ENCODE measurements around the gene SLC7A14. TPM values are rescaled to one million over a fixed set of nuclear protein-coding genes. Genes with fewer than 3 reads are reported as not detected.

Gene SLC7A14
- total RNA-seq, 1 experiment from 2014 or later, result not detected

DNA sequence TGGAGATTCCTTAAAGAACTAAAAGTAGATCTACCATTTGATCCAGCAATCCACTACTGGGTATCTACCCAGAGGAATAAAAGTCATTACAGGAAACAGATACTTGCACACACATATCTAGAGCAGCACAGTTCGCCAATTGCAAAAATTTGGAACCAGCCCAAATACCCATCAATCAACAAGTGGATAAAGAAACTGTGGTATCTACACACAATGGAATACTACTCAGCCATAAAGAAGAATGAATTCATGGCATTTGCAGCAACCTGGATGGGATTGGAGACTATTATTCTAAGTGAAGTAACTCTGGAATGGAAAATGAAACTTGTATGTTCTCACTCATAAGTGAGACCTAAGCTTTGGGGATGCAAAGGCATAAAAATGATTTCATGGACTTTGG, 23.8 kb downstream of the SLC7A14 start:
- no peaks in the 10 kb centered on the region for H3K4me1 ChIP-seq (ENCODE audit: insufficient read depth, low read length)
- H3F3A ChIP-seq (ENCODE audit: low read length, unreplicated experiment), result no peaks in the 10 kb centered on the region
- intact Hi-C loops (cut with micrococcal nuclease), result no loop called here
- no peak for ATAC-seq
- H3K4me3 ChIP-seq (ENCODE audit: low read length), result no peak overlapping the region
- H3K36me3 ChIP-seq (ENCODE audit: low read depth, low read length), result no peaks in the 10 kb centered on the region
- H4K20me1 ChIP-seq (ENCODE audit: low read length), result no peaks in the 10 kb centered on the region
- no peak overlapping the region for H3K9ac ChIP-seq (ENCODE audit: low read length)
- no peaks in the 10 kb centered on the region for H3K9me3 ChIP-seq (ENCODE audit: low read length)
- no TSS peak for BruUV-seq (replicated peaks)
- TF ChIP-seq, protein P1, sequence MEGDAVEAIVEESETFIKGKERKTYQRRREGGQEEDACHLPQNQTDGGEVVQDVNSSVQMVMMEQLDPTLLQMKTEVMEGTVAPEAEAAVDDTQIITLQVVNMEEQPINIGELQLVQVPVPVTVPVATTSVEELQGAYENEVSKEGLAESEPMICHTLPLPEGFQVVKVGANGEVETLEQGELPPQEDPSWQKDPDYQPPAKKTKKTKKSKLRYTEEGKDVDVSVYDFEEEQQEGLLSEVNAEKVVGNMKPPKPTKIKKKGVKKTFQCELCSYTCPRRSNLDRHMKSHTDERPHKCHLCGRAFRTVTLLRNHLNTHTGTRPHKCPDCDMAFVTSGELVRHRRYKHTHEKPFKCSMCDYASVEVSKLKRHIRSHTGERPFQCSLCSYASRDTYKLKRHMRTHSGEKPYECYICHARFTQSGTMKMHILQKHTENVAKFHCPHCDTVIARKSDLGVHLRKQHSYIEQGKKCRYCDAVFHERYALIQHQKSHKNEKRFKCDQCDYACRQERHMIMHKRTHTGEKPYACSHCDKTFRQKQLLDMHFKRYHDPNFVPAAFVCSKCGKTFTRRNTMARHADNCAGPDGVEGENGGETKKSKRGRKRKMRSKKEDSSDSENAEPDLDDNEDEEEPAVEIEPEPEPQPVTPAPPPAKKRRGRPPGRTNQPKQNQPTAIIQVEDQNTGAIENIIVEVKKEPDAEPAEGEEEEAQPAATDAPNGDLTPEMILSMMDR (conservative IDR thresholded peaks at IDR 0.05; ENCODE audit: low read depth, low read length), result no peak
- no peak for TF ChIP-seq EZH2 (IDR thresholded peaks at IDR 0.05; ENCODE audit: low read length, unreplicated experiment)
- TF ChIP-seq EZH2phosphoT487 (IDR thresholded peaks at IDR 0.05; ENCODE audit: borderline replicate concordance, low read length), result no peak
- ChIA-PET CTCF (no interaction called here), POLR2A (ENCODE audit: unreplicated experiment) (no interaction called here)
- H3K9me2 ChIP-seq (replicated peaks; ENCODE audit: low read length), result no peaks in the 10 kb centered on the region
- H3K27ac ChIP-seq (ENCODE audit: low read length), result no peak overlapping the region
- H3K27me3 ChIP-seq (ENCODE audit: low read length), result no peaks in the 10 kb centered on the region
- no peak for DNase-seq
- no peak overlapping the region for H3K4me2 ChIP-seq (ENCODE audit: low read length)
- H2AFZ ChIP-seq (ENCODE audit: low read length), result no peak overlapping the region
- no peaks in the 10 kb centered on the region for H3K79me2 ChIP-seq (ENCODE audit: low read length)

DNA sequence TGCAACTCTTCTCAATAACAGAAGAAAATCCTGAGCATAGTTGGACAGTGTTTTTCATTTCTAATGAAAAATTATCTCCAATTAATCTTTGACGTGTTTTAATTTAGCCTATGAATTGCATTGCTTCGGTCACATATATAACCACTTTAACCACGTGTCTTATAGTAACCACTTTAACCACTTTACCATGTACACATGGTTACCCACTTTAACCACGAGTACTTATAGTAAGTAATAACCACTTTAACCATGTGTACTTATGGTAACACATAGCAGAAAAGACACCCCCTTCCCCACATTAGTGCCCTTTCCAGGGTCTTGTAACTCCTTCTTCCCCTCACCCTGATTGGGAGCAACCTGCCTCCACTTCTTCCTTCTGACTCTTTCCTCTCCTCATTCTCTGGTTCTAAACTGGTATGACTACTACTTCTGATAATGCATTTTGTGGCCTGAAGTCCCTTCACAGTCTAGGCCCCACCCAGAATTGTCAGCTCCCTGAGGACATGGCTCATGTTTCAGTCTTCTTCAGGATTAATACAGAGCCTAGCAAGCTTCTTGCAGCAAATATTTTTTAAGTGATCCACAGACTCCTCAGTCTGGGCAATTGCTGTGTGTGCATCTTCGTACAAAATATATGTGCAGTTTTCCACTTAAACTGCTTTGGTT, 25.0 kb downstream of the SLC7A14 start:
- ChIA-PET POLR2A (ENCODE audit: unreplicated experiment) (no interaction called here), CTCF (no interaction called here)
- intact Hi-C loops (cut with micrococcal nuclease), result no loop called here
- Histone ChIP-seq H3K79me2 (ENCODE audit: low read length) (no peaks in the 10 kb centered on the region), H3K27ac (ENCODE audit: low read length) (no peak overlapping the region), H3K4me2 (ENCODE audit: low read length) (no peak overlapping the region), H3K4me1 (ENCODE audit: insufficient read depth, low read length) (no peaks in the 10 kb centered on the region), H3K36me3 (ENCODE audit: low read depth, low read length) (no peaks in the 10 kb centered on the region), H3K9me3 (ENCODE audit: low read length) (no peaks in the 10 kb centered on the region), H2AFZ (ENCODE audit: low read length) (no peak overlapping the region), H3K9ac (ENCODE audit: low read length) (no peak overlapping the region), H3K4me3 (ENCODE audit: low read length) (no peak overlapping the region), H4K20me1 (ENCODE audit: low read length) (no peaks in the 10 kb centered on the region), H3K27me3 (ENCODE audit: low read length) (no peaks in the 10 kb centered on the region), H3F3A (ENCODE audit: low read length, unreplicated experiment) (no peaks in the 10 kb centered on the region), H3K9me2 (replicated peaks; ENCODE audit: low read length) (no peaks in the 10 kb centered on the region)
- peak; percentile 20 for DNase-seq
- TF ChIP-seq, protein P1 (conservative IDR thresholded peaks at IDR 0.05; ENCODE audit: low read depth, low read length), result no peak
- TF ChIP-seq EZH2 (IDR thresholded peaks at IDR 0.05; ENCODE audit: low read length, unreplicated experiment) (no peak), EZH2phosphoT487 (IDR thresholded peaks at IDR 0.05; ENCODE audit: borderline replicate concordance, low read length) (no peak)
- ATAC-seq, result no peak
- BruUV-seq (replicated peaks), result no TSS peak

DNA sequence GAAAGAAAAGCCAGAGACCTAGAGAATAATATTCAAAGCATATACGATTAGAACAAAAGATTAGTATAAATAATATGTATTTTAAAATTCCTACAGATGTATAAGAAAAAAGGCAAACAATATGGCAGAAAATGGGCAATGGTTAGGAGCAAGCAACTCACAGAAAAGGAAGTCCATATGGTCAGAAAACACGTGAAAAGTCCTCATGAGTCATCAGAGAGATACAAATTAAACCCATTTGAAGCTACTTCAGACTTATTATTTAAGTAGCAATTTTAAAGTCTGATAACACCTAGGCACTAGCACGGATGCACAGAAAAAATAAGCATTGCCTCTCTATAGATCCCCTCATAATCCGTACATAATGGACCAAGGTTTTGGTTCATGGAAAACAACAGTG, 25.6 kb downstream of the SLC7A14 start:
- no TSS peak for BruUV-seq (replicated peaks)
- Histone ChIP-seq H3K9me2 (replicated peaks; ENCODE audit: low read length) (no peaks in the 10 kb centered on the region), H3K9ac (ENCODE audit: low read length) (no peak overlapping the region), H3K4me1 (ENCODE audit: insufficient read depth, low read length) (no peaks in the 10 kb centered on the region), H3K4me2 (ENCODE audit: low read length) (no peak overlapping the region), H3K36me3 (ENCODE audit: low read depth, low read length) (no peaks in the 10 kb centered on the region), H3K4me3 (ENCODE audit: low read length) (no peak overlapping the region), H3K27ac (ENCODE audit: low read length) (no peak overlapping the region), H3K27me3 (ENCODE audit: low read length) (no peaks in the 10 kb centered on the region), H4K20me1 (ENCODE audit: low read length) (no peaks in the 10 kb centered on the region), H3K9me3 (ENCODE audit: low read length) (no peaks in the 10 kb centered on the region), H3F3A (ENCODE audit: low read length, unreplicated experiment) (no peaks in the 10 kb centered on the region), H3K79me2 (ENCODE audit: low read length) (no peaks in the 10 kb centered on the region), H2AFZ (ENCODE audit: low read length) (no peak overlapping the region)
- ChIA-PET POLR2A (ENCODE audit: unreplicated experiment) (no interaction called here), CTCF (no interaction called here)
- no peak for ATAC-seq
- TF ChIP-seq EZH2phosphoT487 (IDR thresholded peaks at IDR 0.05; ENCODE audit: borderline replicate concordance, low read length) (no peak), EZH2 (IDR thresholded peaks at IDR 0.05; ENCODE audit: low read length, unreplicated experiment) (no peak)
- TF ChIP-seq, protein P1 (conservative IDR thresholded peaks at IDR 0.05; ENCODE audit: low read depth, low read length), result no peak
- no peak for DNase-seq
- intact Hi-C loops (cut with micrococcal nuclease), result no loop called here

Data from PC-3 (cell line).